HG02970 (cell line): Measurements from ENCODE around the gene SSBP3.

Experiments used
- ATAC-seq: cut with Tn5 transposase; IDR thresholded peaks from one replicate; pipeline ENCODE4 v1.9.1; 2021; ENCODE audit warnings: mild to moderate bottlenecking, moderate library complexity, moderate number of reproducible peaks; ENCODE audit not compliant: unreplicated experiment, low FRiP score

SSBP3 gene

GRCh38 chr1:54200519-54200997, 205.6 kb downstream of the SSBP3 start:
- ATAC-seq, result no peak

GRCh38 chr1:54199765-54200518, 206.3 kb downstream of the SSBP3 start, which contains the start of the genes CYB5RL and MRPL37:
TSS of gene CYB5RL (minus strand) at chr1:54200030. CDS start at chr1:54195616, 4,414 bp downstream.
TSS of gene MRPL37 (plus strand) at chr1:54200167. CDS start at chr1:54200244, 77 bp downstream.
- ATAC-seq, result peak; percentile 82

GRCh38 chr1:54199151-54199764, 206.9 kb downstream of the SSBP3 start:
- no peak for ATAC-seq

- no peak for ATAC-seq
Measured at GRCh38 chr1:54193453-54193852, 212.7 kb downstream of the SSBP3 start.

GRCh38 chr1:54191525-54191924, 214.7 kb downstream of the SSBP3 start:
- ATAC-seq, result no peak

GRCh38 chr1:54190526-54190925, 215.7 kb downstream of the SSBP3 start:
- ATAC-seq, result no peak

- no peak for ATAC-seq
Measured at GRCh38 chr1:54188291-54188690, 217.9 kb downstream of the SSBP3 start.

GRCh38 chr1:54186056-54186455, 220.1 kb downstream of the SSBP3 start:
- no peak for ATAC-seq

GRCh38 chr1:54180701-54181360, 225.4 kb downstream of the SSBP3 start:
- no peak for ATAC-seq

GRCh38 chr1:54178296-54179070, 227.7 kb downstream of the SSBP3 start:
- no peak for ATAC-seq

- ATAC-seq, result no peak
Measured at GRCh38 chr1:54177726-54178125, 228.5 kb downstream of the SSBP3 start.

GRCh38 chr1:54176621-54177327, 229.4 kb downstream of the SSBP3 start:
- ATAC-seq, result no peak
